H9 (cell line): Measurements from ENCODE around the gene MYRIP. TPM values are rescaled to one million over a fixed set of nuclear protein-coding genes. Genes with fewer than 3 reads are reported as not detected.

Experiments used
- DNase-seq: peaks from one replicate; pipeline ENCODE4 v3.0.0-alpha.2; 2017
- H2AFZ ChIP-seq: one replicate; pipeline ENCODE4 v1.6.1; 2013; ENCODE audit warnings: mild to moderate bottlenecking, low read length, control low read depth, moderate library complexity
- H2AK5ac ChIP-seq: 2 replicates; pipeline ENCODE4 v1.6.1; 2013; ENCODE audit warnings: low read length, control low read depth, mixed read lengths; ENCODE audit not compliant: insufficient read length
- H2BK120ac ChIP-seq: one replicate; pipeline ENCODE4 v1.6.1; 2013; ENCODE audit warnings: low read depth, mild to moderate bottlenecking, low read length, control low read depth, inconsistent platforms; ENCODE audit not compliant: poor library complexity, severe bottlenecking
- H2BK12ac ChIP-seq: 2 replicates; pipeline ENCODE4 v1.6.1; 2013; ENCODE audit warnings: low read length, control low read depth, mixed read lengths, low read depth; ENCODE audit not compliant: insufficient read length
- H2BK15ac ChIP-seq: 2 replicates; pipeline ENCODE4 v1.6.1; 2013; ENCODE audit warnings: low read depth, low read length, control low read depth
- H2BK20ac ChIP-seq: one replicate; pipeline ENCODE4 v1.6.1; 2013; ENCODE audit warnings: low read depth, mild to moderate bottlenecking, low read length, control low read depth, inconsistent platforms; ENCODE audit not compliant: poor library complexity, severe bottlenecking
- H2BK5ac ChIP-seq: 2 replicates; pipeline ENCODE4 v1.6.1; 2013; ENCODE audit warnings: low read length, control low read depth, mixed read lengths; ENCODE audit not compliant: insufficient read length
- H3K14ac ChIP-seq: 2 replicates; pipeline ENCODE4 v1.6.1; 2013; ENCODE audit warnings: low read length, control low read depth; ENCODE audit not compliant: insufficient read depth
- H3K18ac ChIP-seq: 2 replicates; pipeline ENCODE4 v1.6.1; 2013; ENCODE audit warnings: low read depth, mild to moderate bottlenecking, mixed read lengths, low read length, control low read depth; ENCODE audit not compliant: insufficient read length
- H3K23ac ChIP-seq: 2 replicates; pipeline ENCODE4 v1.6.1; 2013; ENCODE audit warnings: low read length, control low read depth, mixed read lengths, low read depth; ENCODE audit not compliant: insufficient read length
- H3K23me2 ChIP-seq: 2 replicates; pipeline ENCODE4 v1.6.1; 2013; ENCODE audit warnings: low read depth, mild to moderate bottlenecking, mixed read lengths, low read length, control low read depth; ENCODE audit not compliant: insufficient read length, poor library complexity, severe bottlenecking
- H3K27ac ChIP-seq: 2 replicates; pipeline ENCODE4 v1.5.1; 2013; ENCODE audit warnings: low read length, control low read depth, mixed read lengths, low read depth; ENCODE audit not compliant: insufficient read length
- H3K27me3 ChIP-seq: 2 replicates; pipeline ENCODE4 v1.6.1; 2013; ENCODE audit warnings: low read length, control low read depth, inconsistent platforms; ENCODE audit not compliant: insufficient read depth
- H3K4ac ChIP-seq: 2 replicates; pipeline ENCODE4 v1.6.1; 2013; ENCODE audit warnings: low read depth, mild to moderate bottlenecking, control low read depth, inconsistent platforms, low read length, moderate library complexity
- H3K4me1 ChIP-seq: 2 replicates; pipeline ENCODE4 v1.6.1; 2013; ENCODE audit warnings: low read length, control low read depth, inconsistent platforms; ENCODE audit not compliant: insufficient read depth
- H3K4me2 ChIP-seq: 2 replicates; pipeline ENCODE4 v1.6.1; 2013; ENCODE audit warnings: low read length, control low read depth, mixed read lengths; ENCODE audit not compliant: insufficient read length, insufficient read depth
- H3K56ac ChIP-seq: 2 replicates; pipeline ENCODE4 v1.6.1; 2013; ENCODE audit warnings: low read depth, mild to moderate bottlenecking, mixed read lengths, low read length, control low read depth; ENCODE audit not compliant: insufficient read length
- H3K79me1 ChIP-seq: 2 replicates; pipeline ENCODE4 v1.6.1; 2013; ENCODE audit warnings: low read depth, mild to moderate bottlenecking, moderate library complexity, low read length, control low read depth, inconsistent platforms; ENCODE audit not compliant: insufficient read depth, poor library complexity, severe bottlenecking
- H3K79me2 ChIP-seq: 2 replicates; pipeline ENCODE4 v1.6.1; 2013; ENCODE audit warnings: low read length, control low read depth, inconsistent platforms; ENCODE audit not compliant: insufficient read depth
- H3K9ac ChIP-seq: 2 replicates; pipeline ENCODE4 v1.6.1; 2013; ENCODE audit warnings: low read length, control low read depth, mixed read lengths; ENCODE audit not compliant: insufficient read length; ENCODE audit errors: extremely low read depth
- H3K9me3 ChIP-seq: one replicate; pipeline ENCODE4 v1.6.1; 2013; ENCODE audit warnings: low read depth, low read length, inconsistent platforms; ENCODE audit not compliant: control insufficient read depth
- H3T11ph ChIP-seq: one replicate; pipeline ENCODE4 v1.6.1; 2013; ENCODE audit warnings: mild to moderate bottlenecking, low read length, control low read depth, inconsistent platforms
- H4K20me1 ChIP-seq: one replicate; pipeline ENCODE4 v1.6.1; 2013; ENCODE audit not compliant: control insufficient read depth, insufficient read length, insufficient read depth
- H4K5ac ChIP-seq: 2 replicates; pipeline ENCODE4 v1.6.1; 2013; ENCODE audit warnings: low read depth, mild to moderate bottlenecking, mixed read lengths, low read length, control low read depth; ENCODE audit not compliant: insufficient read length
- H4K8ac ChIP-seq: replicated peaks from 2 replicates; pipeline ENCODE4 v1.6.1; 2013; ENCODE audit warnings: low read length, control low read depth, mixed read lengths, low read depth; ENCODE audit not compliant: insufficient read length
- H4K91ac ChIP-seq: 2 replicates; pipeline ENCODE4 v1.6.1; 2013; ENCODE audit warnings: low read depth, mild to moderate bottlenecking, moderate library complexity, mixed read lengths, low read length, control low read depth; ENCODE audit not compliant: insufficient read length
- H3K27ac Mint-ChIP-seq, 3 experiments: 2 replicates in 2 of 3; 3 replicates in 1 of 3; pipeline ENCODE4 v1.8.0; 2020 to 2021; ENCODE audit warnings: mixed read lengths in 3 of 3, mild to moderate bottlenecking in 1 of 3, moderate library complexity in 1 of 3
- H3K27me3 Mint-ChIP-seq: 2 replicates; pipeline ENCODE4 v1.8.0; 2021; ENCODE audit warnings: low read depth, mild to moderate bottlenecking, moderate library complexity, mixed read lengths
- H3K36me3 Mint-ChIP-seq, 3 experiments: 2 replicates in 2 of 3; 3 replicates in 1 of 3; pipeline ENCODE4 v1.8.0; 2020 to 2021; ENCODE audit warnings: low read depth in 3 of 3, mixed read lengths in 3 of 3; ENCODE audit not compliant: insufficient read depth in 1 of 3
- H3K4me1 Mint-ChIP-seq, 2 experiments: 2 replicates each; pipeline ENCODE4 v1.8.0; 2020; ENCODE audit warnings: mixed read lengths in 2 of 2
- H3K4me3 Mint-ChIP-seq, 2 experiments: 2 replicates in 1 of 2; 3 replicates in 1 of 2; pipeline ENCODE4 v1.8.0; 2020 to 2021; ENCODE audit warnings: mild to moderate bottlenecking in 2 of 2, mixed read lengths in 2 of 2, moderate library complexity in 1 of 2
- H3K9me3 Mint-ChIP-seq, 2 experiments: 2 replicates in 1 of 2; 3 replicates in 1 of 2; pipeline ENCODE4 v1.8.0; 2020; ENCODE audit warnings: mild to moderate bottlenecking in 2 of 2, mixed read lengths in 2 of 2, moderate library complexity in 1 of 2
- CTCF ChIP-seq: fragments of 200-600 bp; sonication (generic); conservative IDR thresholded peaks from 3 replicates; pipeline ENCODE4 v1.8.0; 2021; ENCODE audit warnings: antibody characterized with exemption, mild to moderate bottlenecking
- WGBS: extraction: QIAGEN DNeasy Blood & Tissue Kit; methylation state at CpG from one replicate; pipeline ENCODE4 v1.1.7; 2013; ENCODE audit warnings: missing lambda C conversion rate, low lambda C conversion rate, mixed read lengths; ENCODE audit not compliant: insufficient read length; ENCODE audit errors: extremely low coverage; 5-methylcytosine and 5-hydroxymethylcytosine counted together
- total RNA-seq: library from RNA; stranded (reverse); gene quantifications from 2 replicates; pipeline ENCODE4 v1.2.1, GENCODE V29; 2021

Gene MYRIP
- total RNA-seq, 1 experiment from 2014 or later, result 1.8 TPM

GRCh38 chr3:40299721-40300335 lies 490.4 kb downstream of the MYRIP start:
- peaks cover 0 to 2% of the 10 kb centered on the region in 2 experiments; a peak in 1 of 5 replicates for H3K9me3 Mint-ChIP-seq
- no peak overlapping the region for H3K4me3 Mint-ChIP-seq
- no peak overlapping the region for H2AK5ac ChIP-seq
- H3K56ac ChIP-seq, result no peak overlapping the region
- no peaks in the 10 kb centered on the region for H3K27me3 ChIP-seq
- no peak overlapping the region for H2BK120ac ChIP-seq
- H3K9ac ChIP-seq, result no peak overlapping the region
- no peak overlapping the region for H3K14ac ChIP-seq
- H4K8ac ChIP-seq, result no peak overlapping the region
- no peak overlapping the region for H3K4ac ChIP-seq
- H4K20me1 ChIP-seq, result no peaks in the 10 kb centered on the region
- no peaks in the 10 kb centered on the region; the same call in 1 of the 2 replicates for H3K27me3 Mint-ChIP-seq
- no CpG with 5 or more reads among the region's 3 CpGs for WGBS
- H2BK12ac ChIP-seq, result no peak overlapping the region
- no peaks in the 10 kb centered on the region for H3K9me3 ChIP-seq
- no peak overlapping the region for H2BK15ac ChIP-seq
- H3T11ph ChIP-seq, result no peak overlapping the region
- peaks cover 0 to 6% (median 0%) of the 10 kb centered on the region in 3 experiments; a peak in 1 of 7 replicates for H3K36me3 Mint-ChIP-seq
- no peak overlapping the region for H2AFZ ChIP-seq
- no peak for DNase-seq
- H3K23me2 ChIP-seq, result no peaks in the 10 kb centered on the region
- H3K18ac ChIP-seq, result no peak overlapping the region
- no peak overlapping the region for H4K5ac ChIP-seq
- no peak overlapping the region for H4K91ac ChIP-seq
- H2BK20ac ChIP-seq, result no peak overlapping the region
- H3K27ac ChIP-seq, result no peak overlapping the region
- TF ChIP-seq CTCF, result no peak
- H3K27ac Mint-ChIP-seq, result no peak overlapping the region; a peak in 1 of 7 replicates
- H3K23ac ChIP-seq, result no peak overlapping the region
- 0 out of 2 replicates have a peak, but pooled peaks cover 2% of the 10 kb centered on the region for H3K4me1 ChIP-seq
- no peaks in the 10 kb centered on the region for H3K4me1 Mint-ChIP-seq
- no peak overlapping the region for H3K4me2 ChIP-seq
- H3K79me2 ChIP-seq, result no peaks in the 10 kb centered on the region
- no peak overlapping the region for H2BK5ac ChIP-seq
- H3K79me1 ChIP-seq, result no peaks in the 10 kb centered on the region
